KBM-7 (cell line): ENCODE data around the gene NHP2.

ENCODE experiments used
- DNase-seq: peaks from one replicate; pipeline ENCODE4 v3.0.0-alpha.2; 2015
- in situ Hi-C: fragments of 300-500 bp; cut with MboI; formaldehyde crosslinking; loops from 2 replicates; pipeline ENCODE4 v1.14.3; 2020; ENCODE audit warnings: low sequenced_read_pairs, low pct_unique_long_range_greater_than_20kb, mixed read lengths

Gene NHP2

DNA sequence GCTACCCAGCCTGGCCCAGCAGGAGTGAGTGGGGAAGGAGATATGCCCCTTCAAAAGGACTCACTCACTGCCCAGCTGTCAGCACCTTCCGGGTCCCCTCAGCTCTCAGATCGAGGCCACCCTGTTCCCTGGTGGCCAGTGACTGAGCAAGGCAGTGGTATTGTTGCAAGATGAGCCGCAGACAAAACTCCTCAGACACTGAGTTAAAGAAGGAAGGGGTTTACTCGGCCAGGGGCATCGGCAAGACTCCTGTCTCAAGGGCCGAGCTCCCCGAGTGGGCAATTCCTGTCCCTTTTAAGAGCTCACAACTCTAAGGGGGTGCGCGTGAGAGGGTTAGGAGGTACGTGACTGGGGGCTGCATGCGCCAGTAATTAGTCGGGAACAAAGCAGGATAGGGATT lies 50.1 kb downstream of the NHP2 start:
- no peak for DNase-seq
- in situ Hi-C loops, result no loop called here
